PFSK-1 (cell line): Measurements from ENCODE around the gene MTSS2.

Experiments used
- FOXP2 ChIP-seq: optimal IDR thresholded peaks from 2 replicates; pipeline ENCODE3; 2011; ENCODE audit warnings: borderline replicate concordance, control low read depth, inconsistent platforms; ENCODE audit not compliant: insufficient read depth; ENCODE audit errors: extremely low read length, extremely low read depth
- POLR2AphosphoS5 ChIP-seq: IDR thresholded peaks from 2 replicates; pipeline ENCODE4 v1.6.1; 2012; ENCODE audit warnings: low read depth, mild to moderate bottlenecking, control low read depth, low read length, moderate library complexity
- SIN3A ChIP-seq: IDR thresholded peaks from 2 replicates; pipeline ENCODE4 v1.6.1; 2012; ENCODE audit warnings: mild to moderate bottlenecking, low read length, moderate library complexity, borderline replicate concordance; ENCODE audit not compliant: insufficient read depth
- TAF1 ChIP-seq: IDR thresholded peaks from 2 replicates; pipeline ENCODE4 v1.6.1; 2012; ENCODE audit warnings: low read length, control low read depth, borderline replicate concordance; ENCODE audit not compliant: insufficient read depth
- TF ChIP-seq, protein P1 (sequence below), 2 experiments: IDR thresholded peaks; 2 replicates each; pipeline versions ENCODE4 v1.6.1 to v1.8.0; 2011 to 2012; ENCODE audit warnings: low read depth in 2 of 2, low read length in 2 of 2, control low read depth in 1 of 2, inconsistent platforms in 1 of 2, mild to moderate bottlenecking in 1 of 2, moderate library complexity in 1 of 2; ENCODE audit not compliant: insufficient read depth in 1 of 2

MTSS2 gene

DNA sequence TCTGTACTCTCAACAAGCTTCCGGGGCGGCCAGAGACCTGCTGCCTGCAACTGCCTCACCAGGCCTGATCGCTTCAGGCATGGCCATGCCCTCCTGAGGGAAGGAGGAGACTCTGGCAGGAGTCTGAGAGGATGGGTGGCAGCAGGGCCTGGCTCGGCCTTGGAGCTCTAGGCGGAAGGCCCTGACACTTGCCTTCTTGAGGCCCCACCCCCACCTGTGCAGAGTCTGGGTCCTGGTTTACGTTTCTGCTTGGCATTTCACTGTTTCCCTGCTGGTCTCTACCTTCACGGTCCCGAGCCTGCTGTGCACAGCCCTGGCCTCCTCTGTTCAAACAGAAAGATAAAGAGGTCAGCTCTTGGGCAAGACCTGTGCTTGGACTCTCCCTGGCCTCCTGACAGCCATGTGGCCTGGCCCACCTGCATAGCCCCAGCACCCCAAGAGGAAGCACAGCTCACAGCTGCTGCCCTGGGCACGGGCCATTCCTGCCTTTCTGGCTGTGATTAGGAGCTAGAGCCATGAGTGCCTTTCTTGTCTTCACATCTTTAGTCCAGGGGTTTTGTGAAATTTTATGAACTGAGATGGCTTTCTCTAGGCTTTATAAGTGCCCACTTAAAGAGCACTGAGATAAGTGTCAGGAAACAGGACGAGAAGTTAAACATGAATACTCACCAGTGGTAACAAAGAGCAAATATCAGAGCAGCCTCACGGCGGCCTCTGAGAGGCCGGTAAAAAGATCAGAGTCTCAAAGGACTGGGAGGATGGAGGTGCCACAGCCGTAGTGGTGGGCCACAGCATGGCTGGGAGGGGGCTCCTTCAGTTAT lies 25.6 kb upstream of the MTSS2 start:
- TF ChIP-seq POLR2AphosphoS5 (no peak), FOXP2 (no peak), SIN3A (no peak), TAF1 (no peak)
- TF ChIP-seq, protein P1, sequence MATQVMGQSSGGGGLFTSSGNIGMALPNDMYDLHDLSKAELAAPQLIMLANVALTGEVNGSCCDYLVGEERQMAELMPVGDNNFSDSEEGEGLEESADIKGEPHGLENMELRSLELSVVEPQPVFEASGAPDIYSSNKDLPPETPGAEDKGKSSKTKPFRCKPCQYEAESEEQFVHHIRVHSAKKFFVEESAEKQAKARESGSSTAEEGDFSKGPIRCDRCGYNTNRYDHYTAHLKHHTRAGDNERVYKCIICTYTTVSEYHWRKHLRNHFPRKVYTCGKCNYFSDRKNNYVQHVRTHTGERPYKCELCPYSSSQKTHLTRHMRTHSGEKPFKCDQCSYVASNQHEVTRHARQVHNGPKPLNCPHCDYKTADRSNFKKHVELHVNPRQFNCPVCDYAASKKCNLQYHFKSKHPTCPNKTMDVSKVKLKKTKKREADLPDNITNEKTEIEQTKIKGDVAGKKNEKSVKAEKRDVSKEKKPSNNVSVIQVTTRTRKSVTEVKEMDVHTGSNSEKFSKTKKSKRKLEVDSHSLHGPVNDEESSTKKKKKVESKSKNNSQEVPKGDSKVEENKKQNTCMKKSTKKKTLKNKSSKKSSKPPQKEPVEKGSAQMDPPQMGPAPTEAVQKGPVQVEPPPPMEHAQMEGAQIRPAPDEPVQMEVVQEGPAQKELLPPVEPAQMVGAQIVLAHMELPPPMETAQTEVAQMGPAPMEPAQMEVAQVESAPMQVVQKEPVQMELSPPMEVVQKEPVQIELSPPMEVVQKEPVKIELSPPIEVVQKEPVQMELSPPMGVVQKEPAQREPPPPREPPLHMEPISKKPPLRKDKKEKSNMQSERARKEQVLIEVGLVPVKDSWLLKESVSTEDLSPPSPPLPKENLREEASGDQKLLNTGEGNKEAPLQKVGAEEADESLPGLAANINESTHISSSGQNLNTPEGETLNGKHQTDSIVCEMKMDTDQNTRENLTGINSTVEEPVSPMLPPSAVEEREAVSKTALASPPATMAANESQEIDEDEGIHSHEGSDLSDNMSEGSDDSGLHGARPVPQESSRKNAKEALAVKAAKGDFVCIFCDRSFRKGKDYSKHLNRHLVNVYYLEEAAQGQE (IDR thresholded peaks at IDR 0.05; ENCODE audit: insufficient read depth in 1 of 2, low read depth in 2 of 2, low read length in 2 of 2): no peak

DNA sequence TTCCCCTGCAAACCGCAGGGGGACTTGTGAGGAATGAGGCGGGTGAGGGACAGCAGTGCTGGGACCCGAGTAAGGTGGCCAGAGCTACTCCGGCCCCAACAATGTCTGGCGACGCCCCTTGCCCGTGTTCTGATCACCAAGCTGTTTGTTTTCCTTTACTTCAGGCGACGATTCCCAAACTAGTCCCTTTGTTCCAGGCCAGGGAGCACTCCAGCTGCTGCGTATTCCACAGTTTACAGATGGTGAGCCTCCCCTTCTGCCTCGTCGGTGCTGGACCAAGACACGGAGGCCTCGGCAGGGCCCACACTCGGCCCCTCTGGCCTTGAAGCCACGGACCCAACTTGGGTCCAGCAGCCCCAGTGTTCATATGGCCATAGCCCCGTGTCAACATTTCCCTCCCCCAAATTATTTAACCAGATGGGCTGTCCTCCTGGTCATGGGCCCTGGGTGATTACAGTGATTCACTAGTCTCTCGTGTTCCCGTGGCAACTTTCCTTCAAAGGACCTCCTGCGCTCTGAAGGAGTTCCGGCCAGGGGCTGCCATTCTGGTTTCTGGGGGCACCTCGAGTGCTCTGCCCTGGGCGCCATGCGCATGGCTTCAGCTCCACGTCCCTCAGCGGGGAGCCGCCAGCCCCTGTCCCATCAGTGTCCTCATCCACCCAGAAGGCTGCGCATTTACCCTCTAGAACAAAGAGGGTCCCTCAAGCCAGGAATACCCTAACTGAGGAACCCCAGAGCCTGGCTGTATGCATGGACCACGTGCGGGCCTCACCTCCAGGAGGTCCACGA lies 24.8 kb upstream of the MTSS2 start:
- TF ChIP-seq, protein P1 (IDR thresholded peaks at IDR 0.05; ENCODE audit: insufficient read depth in 1 of 2, low read depth in 2 of 2, low read length in 2 of 2): no peak
- TF ChIP-seq TAF1 (no peak), SIN3A (no peak), FOXP2 (no peak), POLR2AphosphoS5 (no peak)

DNA sequence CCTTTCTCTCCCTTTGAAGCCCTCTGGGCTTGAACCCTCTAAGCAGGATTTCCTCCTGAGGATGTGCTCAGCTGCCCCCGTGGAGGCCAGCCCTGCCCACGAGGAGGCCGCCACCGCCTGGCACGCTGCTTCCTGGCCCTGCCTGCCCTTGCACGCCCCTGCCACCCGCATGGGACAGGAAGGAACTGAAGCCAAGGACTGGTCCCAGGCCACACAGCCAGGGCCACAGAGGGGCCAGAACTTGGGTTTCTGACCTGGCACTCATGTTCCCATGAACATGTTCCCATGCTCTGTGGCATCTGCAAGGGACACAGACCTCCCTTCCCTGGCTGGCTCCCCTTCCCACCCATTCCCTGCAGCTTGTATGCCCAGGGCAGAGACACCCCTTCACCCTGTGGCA lies 24.1 kb upstream of the MTSS2 start:
- TF ChIP-seq TAF1 (no peak), POLR2AphosphoS5 (no peak), FOXP2 (no peak), SIN3A (no peak)
- TF ChIP-seq, protein P1 (IDR thresholded peaks at IDR 0.05; ENCODE audit: insufficient read depth in 1 of 2, low read depth in 2 of 2, low read length in 2 of 2): no peak

DNA sequence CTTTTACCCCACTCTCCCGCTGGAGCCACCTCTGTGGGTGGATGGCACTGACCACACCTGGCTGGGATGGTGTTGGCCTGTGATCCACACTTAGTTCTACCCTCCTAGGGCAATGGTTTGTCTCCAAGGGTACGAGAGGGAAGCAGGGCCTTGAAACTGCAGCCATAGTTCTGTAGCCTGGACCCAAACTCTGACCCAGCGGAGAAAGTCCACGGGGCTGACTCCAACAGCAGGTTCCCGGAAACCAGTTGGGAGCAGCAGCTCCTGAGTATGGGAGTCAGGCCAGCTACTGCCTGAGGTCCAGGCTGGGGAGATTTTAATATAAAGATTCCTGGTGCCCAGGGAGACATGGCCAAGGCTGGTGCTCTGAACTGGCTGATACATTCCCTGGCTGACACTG lies 23.6 kb upstream of the MTSS2 start:
- TF ChIP-seq POLR2AphosphoS5 (no peak), SIN3A (no peak), TAF1 (no peak), FOXP2 (no peak)
- TF ChIP-seq, protein P1 (IDR thresholded peaks at IDR 0.05; ENCODE audit: insufficient read depth in 1 of 2, low read depth in 2 of 2, low read length in 2 of 2): no peak
